BJ (cell line): ENCODE data around the gene ACSS1. TPM values are rescaled to one million over a fixed set of nuclear protein-coding genes. Genes with fewer than 3 reads are reported as not detected.

Source experiments
- CTCF ChIA-PET: fragments of 350-600 bp; formaldehyde crosslinking; extraction: SDS; loops from one replicate; lab custom pipeline; 2021; ENCODE audit warnings: antibody characterized with exemption, inconsistent platforms; lab: Yijun Ruan, JAX
- POLR2A ChIA-PET: fragments of 300-600 bp; sonication (Branson Sonifier 250); formaldehyde crosslinking; extraction: SDS; loops from one replicate; lab custom pipeline; 2021; ENCODE audit warnings: antibody characterized with exemption; lab: Charles Lee
- DNase-seq: peaks from one replicate; pipeline ENCODE4 v3.0.0-alpha.2; 2011; ENCODE audit warnings: low read depth
- H3K27me3 ChIP-seq: 2 replicates; pipeline ENCODE4 v1.6.0; 2011; ENCODE audit warnings: low read length; ENCODE audit not compliant: control insufficient read depth, insufficient read depth
- H3K36me3 ChIP-seq: 2 replicates; pipeline ENCODE4 v1.5.1; 2011; ENCODE audit warnings: low read length; ENCODE audit not compliant: control insufficient read depth, insufficient read depth
- H3K4me3 ChIP-seq: 2 replicates; pipeline ENCODE4 v1.5.1; 2011; ENCODE audit warnings: low read depth, mild to moderate bottlenecking, control low read depth, low read length
- CTCF ChIP-seq: IDR thresholded peaks from 2 replicates; pipeline ENCODE4 v1.5.1; 2011; ENCODE audit warnings: low read depth, mild to moderate bottlenecking, control low read depth, inconsistent platforms, low read length, moderate library complexity; ENCODE audit not compliant: insufficient read depth
- polyA plus RNA-seq: library from polyadenylated mRNA; depleted of rRNA; stranded (reverse); fragments of >200 nt; gene quantifications from 2 replicates; pipeline ENCODE4 v1.2.3, GENCODE V29; 2011

Gene ACSS1
- polyA plus RNA-seq, 1 experiment, result 6.3 TPM

- ChIA-PET CTCF (interaction anchor here (0.7 kb wide), 1 partner anchor 10 kb away, joined by 3 read pairs; no protein-coding TSS in a partner anchor), POLR2A (no interaction called here)
- Histone ChIP-seq H3K36me3 (peaks cover 14% of the 10 kb centered on the region), H3K4me3 (no peak overlapping the region), H3K27me3 (no peaks in the 10 kb centered on the region)
- no peak for TF ChIP-seq CTCF
- no peak for DNase-seq
Observed at GRCh38 chr20:24969186-24970029, 88.5 kb downstream of the ACSS1 start.

GRCh38 chr20:24968278-24968800, 89.6 kb downstream of the ACSS1 start:
- ChIA-PET POLR2A (interaction anchor here (0.6 kb wide), 1 partner anchor 1062 kb away, joined by 4 read pairs; no protein-coding TSS in a partner anchor), CTCF (no interaction called here)
- Histone ChIP-seq H3K36me3 (peaks cover 20% of the 10 kb centered on the region), H3K4me3 (no peak overlapping the region), H3K27me3 (no peaks in the 10 kb centered on the region)
- no peak for TF ChIP-seq CTCF
- DNase-seq, result no peak

GRCh38 chr20:24966317-24967012, 91.5 kb downstream of the ACSS1 start:
- no peak for TF ChIP-seq CTCF
- CTCF ChIA-PET, result interaction anchor here (0.8 kb wide), 1 partner anchor 16 kb away, joined by 3 read pairs; no protein-coding TSS in a partner anchor
- POLR2A ChIA-PET, result no interaction called here

GRCh38 chr20:24965065-24965919, 92.6 kb downstream of the ACSS1 start:
- DNase-seq, result no peak
- Histone ChIP-seq H3K4me3 (no peak overlapping the region), H3K36me3 (peaks cover 17% of the 10 kb centered on the region), H3K27me3 (no peaks in the 10 kb centered on the region)
- ChIA-PET CTCF (no interaction called here), POLR2A (no interaction called here)
- no peak for TF ChIP-seq CTCF

More at GRCh38 chr20:24966317-24967012, 91.5 kb downstream of the ACSS1 start:
- no peaks in the 10 kb centered on the region for H3K27me3 ChIP-seq
- peaks cover 16% of the 10 kb centered on the region for H3K36me3 ChIP-seq
- no peak overlapping the region for H3K4me3 ChIP-seq
- no peak for DNase-seq
